Esophagus muscularis mucosa (tissue), 4 donors: Measurements from ENCODE around the gene NR1D2. TPM values are rescaled to one million over a fixed set of nuclear protein-coding genes. Genes with fewer than 3 reads are reported as not detected.

Source experiments
- DNase-seq: peaks from one replicate; pipeline ENCODE4 v3.0.0-alpha.2; 2017; ENCODE audit errors: extremely low spot score
- H3K27ac ChIP-seq, 4 donors: fragments of 200-600 bp; sonication (generic); replicated peaks in 1 of 4; 1 replicate in 3 of 4; 2 replicates in 1 of 4; pipeline ENCODE4 v1.5.1; 2016 to 2019; ENCODE audit warnings: mild to moderate bottlenecking in 1 of 4
- H3K27me3 ChIP-seq, 4 donors: fragments of 200-600 bp; sonication (generic); one replicate each; pipeline versions ENCODE4 v1.5.1 to v1.6.0; 2016 to 2019
- H3K36me3 ChIP-seq, 4 donors: fragments of 200-600 bp; sonication (generic); one replicate each; pipeline ENCODE4 v1.5.1; 2016 to 2019
- H3K4me1 ChIP-seq, 4 donors: fragments of 200-600 bp; sonication (generic); one replicate each; pipeline ENCODE4 v1.5.1; 2016 to 2019
- H3K4me3 ChIP-seq, 4 donors: fragments of 200-600 bp; sonication (generic); 1 replicate in 2 of 4; 2 replicates in 2 of 4; pipeline ENCODE4 v1.5.1; 2016 to 2019; ENCODE audit warnings: mild to moderate bottlenecking in 4 of 4, moderate library complexity in 1 of 4
- H3K9me3 ChIP-seq, 4 donors: fragments of 200-600 bp; sonication (generic); 1 replicate in 3 of 4; 2 replicates in 1 of 4; pipeline ENCODE4 v1.5.1; 2016 to 2019
- EP300 ChIP-seq: sonication (generic); formaldehyde crosslinking; IDR thresholded peaks from one replicate; pipeline ENCODE4 v1.6.1; 2017; ENCODE audit warnings: antibody characterized with exemption
- POLR2A ChIP-seq: fragments of 450-650 bp; IDR thresholded peaks from one replicate; pipeline ENCODE4 v1.6.1; 2017; ENCODE audit warnings: antibody characterized with exemption, moderate library complexity, mild to moderate bottlenecking, low read depth
- POLR2AphosphoS5 ChIP-seq, 2 donors: sonication (generic); formaldehyde crosslinking; IDR thresholded peaks; one replicate each; pipeline ENCODE4 v1.6.1; 2017; ENCODE audit warnings: antibody characterized with exemption in 2 of 2
- WGBS: methylation state at CpG from one replicate; pipeline ENCODE4 v1.1.5; 2018; 5-methylcytosine and 5-hydroxymethylcytosine counted together
- intact Hi-C: fragments of 100-400 bp; cut with DNase I; formaldehyde crosslinking; loops from one replicate; pipeline ENCODE4 v1.15.1; 2023
- total RNA-seq, 4 donors: library from RNA; depleted of rRNA; stranded (reverse); fragments of >200 nt; gene quantifications; one replicate each; pipeline versions ENCODE4 v1.1.0 to v1.2.1, GENCODE V29; 2016
- TF ChIP-seq, protein P1 (sequence below), 3 experiments: fragments of 200-600 bp in 2 of 3; fragments of 450-650 bp in 1 of 3; sonication (generic) in 2 of 3; IDR thresholded peaks; one replicate each; pipeline ENCODE4 v1.5.1; 2017 to 2019; ENCODE audit warnings: antibody characterized with exemption in 3 of 3, mild to moderate bottlenecking in 2 of 3, moderate library complexity in 1 of 3

NR1D2 gene
- 10 to 100 TPM; 34.4 to 42.4 (median 38.0) TPM for total RNA-seq

DNA sequence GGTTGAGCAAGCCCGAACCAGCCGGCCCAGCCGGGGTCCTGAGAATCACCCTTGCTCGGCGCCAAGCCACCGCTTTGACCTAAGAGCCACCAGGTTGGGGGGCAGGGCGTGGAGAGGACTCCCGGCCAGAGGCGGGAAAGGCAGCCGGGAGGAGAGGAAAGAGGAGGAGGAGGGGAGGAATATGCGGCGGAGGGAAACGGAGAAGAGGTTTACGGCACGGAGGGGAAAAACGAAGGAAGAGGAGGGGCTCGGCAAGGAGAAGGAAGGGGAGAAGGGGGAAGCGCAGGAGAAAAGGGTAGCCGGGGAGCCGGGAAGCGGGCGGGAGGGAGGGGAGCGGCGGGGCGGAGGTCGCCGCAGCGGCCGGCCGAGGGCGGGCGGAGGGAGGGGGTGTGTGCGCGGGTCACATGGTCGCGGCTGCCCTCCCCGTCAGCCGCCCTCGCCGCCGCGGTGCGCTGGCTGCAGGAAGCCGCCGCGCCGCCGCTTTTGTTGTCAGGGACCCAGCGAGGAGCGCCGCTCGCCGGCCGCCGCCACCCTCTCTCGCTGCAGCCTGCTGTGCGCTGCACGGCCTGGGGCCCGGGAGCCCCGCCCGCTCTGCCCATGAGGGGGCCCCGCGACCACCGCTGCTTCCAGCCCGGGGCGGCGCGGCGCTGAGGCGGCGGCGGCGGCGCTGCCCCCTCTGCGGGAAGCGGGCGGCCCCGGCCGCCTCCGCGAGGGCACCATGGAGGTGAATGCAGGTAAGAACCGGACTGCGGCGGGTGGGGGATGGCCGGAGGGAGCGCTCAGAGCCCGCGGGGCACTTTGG, at the start of gene NR1D2:
Gene NR1D2 (plus strand): TSS at position 426 of the 802 bp plus-strand sequence. CDS start 293 bp downstream, at position 719.
- H3K9me3 ChIP-seq, result no peaks in the 10 kb centered on the region
- H3K4me3 ChIP-seq, result peak within 1 kb of the TSS; percentile 67 to 92 (median 88)
- H3K27me3 ChIP-seq, result no peaks in the 10 kb centered on the region
- peak within 1 kb of the TSS; percentile 96 to 100 (median 100) for H3K27ac ChIP-seq
- 2% methylated on average over 34 of the region's 88 CpGs for WGBS
- TF ChIP-seq, protein P1, sequence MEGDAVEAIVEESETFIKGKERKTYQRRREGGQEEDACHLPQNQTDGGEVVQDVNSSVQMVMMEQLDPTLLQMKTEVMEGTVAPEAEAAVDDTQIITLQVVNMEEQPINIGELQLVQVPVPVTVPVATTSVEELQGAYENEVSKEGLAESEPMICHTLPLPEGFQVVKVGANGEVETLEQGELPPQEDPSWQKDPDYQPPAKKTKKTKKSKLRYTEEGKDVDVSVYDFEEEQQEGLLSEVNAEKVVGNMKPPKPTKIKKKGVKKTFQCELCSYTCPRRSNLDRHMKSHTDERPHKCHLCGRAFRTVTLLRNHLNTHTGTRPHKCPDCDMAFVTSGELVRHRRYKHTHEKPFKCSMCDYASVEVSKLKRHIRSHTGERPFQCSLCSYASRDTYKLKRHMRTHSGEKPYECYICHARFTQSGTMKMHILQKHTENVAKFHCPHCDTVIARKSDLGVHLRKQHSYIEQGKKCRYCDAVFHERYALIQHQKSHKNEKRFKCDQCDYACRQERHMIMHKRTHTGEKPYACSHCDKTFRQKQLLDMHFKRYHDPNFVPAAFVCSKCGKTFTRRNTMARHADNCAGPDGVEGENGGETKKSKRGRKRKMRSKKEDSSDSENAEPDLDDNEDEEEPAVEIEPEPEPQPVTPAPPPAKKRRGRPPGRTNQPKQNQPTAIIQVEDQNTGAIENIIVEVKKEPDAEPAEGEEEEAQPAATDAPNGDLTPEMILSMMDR (IDR thresholded peaks at IDR 0.05), result no peak
- peak; percentile 67 to 90 for TF ChIP-seq POLR2AphosphoS5 (IDR thresholded peaks at IDR 0.05)
- no peak for TF ChIP-seq EP300
- peak; percentile 51 for TF ChIP-seq POLR2A
- intact Hi-C loops, result no loop called here
- peaks cover 41 to 48% (median 44%) of the 10 kb centered on the region in 4 donors for H3K4me1 ChIP-seq
- peak; percentile 95 for DNase-seq
- no peaks in the 10 kb centered on the region for H3K36me3 ChIP-seq

DNA sequence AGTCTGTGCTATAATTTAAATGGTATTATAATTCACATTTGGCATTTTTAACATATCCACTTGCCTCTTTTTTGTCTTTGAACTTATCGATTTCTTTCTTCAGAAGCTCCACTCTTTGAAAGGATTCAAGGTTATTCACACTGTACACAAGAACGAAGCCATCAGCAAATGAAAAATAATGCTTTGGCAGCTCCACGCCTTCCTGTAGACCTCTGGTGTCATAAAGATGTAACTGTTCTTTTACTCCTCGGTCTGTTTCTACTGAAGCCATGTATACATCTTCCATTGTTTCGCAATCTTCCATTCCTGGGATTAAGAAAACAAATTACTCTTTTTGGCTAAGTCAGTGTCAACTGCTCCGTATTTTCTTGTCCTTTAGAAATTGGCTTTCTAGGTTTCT, 44.3 kb upstream of the NR1D2 start:
- intact Hi-C loops, result no loop called here
- Histone ChIP-seq H3K27me3 (no peaks in the 10 kb centered on the region), H3K36me3 (peaks cover 4 to 47% (median 27%) of the 10 kb centered on the region in 4 donors), H3K4me1 (no peaks in the 10 kb centered on the region), H3K9me3 (no peaks in the 10 kb centered on the region), H3K4me3 (no peak overlapping the region), H3K27ac (peak overlapping the region in 1 of 4 donors; percentile 13)
- DNase-seq, result no peak
- TF ChIP-seq, protein P1 (IDR thresholded peaks at IDR 0.05), result no peak
- TF ChIP-seq POLR2A (no peak), POLR2AphosphoS5 (IDR thresholded peaks at IDR 0.05) (no peak), EP300 (no peak)
- 78% methylated on average over 6 of the region's 6 CpGs for WGBS

DNA sequence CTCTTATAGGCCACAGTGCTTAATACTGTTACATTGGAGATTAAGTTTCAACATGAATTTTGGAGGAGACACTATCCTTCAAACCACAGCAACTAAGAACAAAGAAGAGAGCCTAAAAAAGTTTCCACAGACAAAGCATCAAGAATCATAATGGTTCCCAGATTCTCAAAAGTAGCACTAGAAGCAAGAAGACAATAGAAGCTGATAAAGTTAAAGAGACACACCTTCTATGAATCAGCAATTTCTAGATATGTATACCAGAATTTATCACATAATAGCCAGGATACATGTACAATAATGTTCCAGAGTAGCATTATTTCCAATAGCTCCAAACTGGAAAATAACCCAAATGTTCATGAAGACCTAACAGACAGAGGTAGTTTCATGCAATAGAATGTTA, 40.5 kb upstream of the NR1D2 start:
- peaks cover 4 to 44% (median 29%) of the 10 kb centered on the region in 4 donors for H3K36me3 ChIP-seq

DNA sequence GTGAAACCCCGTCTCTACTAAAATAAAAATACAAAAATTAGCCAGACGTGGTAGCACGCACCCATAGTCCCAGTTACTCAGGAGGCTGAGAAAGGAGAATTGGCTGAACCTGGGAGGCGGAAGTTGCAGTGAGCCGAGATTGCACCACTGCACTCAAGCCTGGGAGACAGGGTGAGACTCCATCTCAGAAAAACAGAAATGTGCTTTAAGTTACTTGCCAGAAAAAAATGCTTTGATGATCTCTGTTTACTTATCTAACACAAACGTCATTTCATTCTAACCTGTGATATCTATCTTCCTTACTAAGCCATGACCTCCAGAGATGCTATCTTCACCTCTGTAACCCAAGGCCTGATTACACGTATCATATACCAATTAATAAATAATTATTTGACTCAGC, 35.7 kb upstream of the NR1D2 start:
- Histone ChIP-seq H3K4me3 (no peak overlapping the region), H3K9me3 (no peaks in the 10 kb centered on the region), H3K27ac (no peak overlapping the region), H3K27me3 (no peaks in the 10 kb centered on the region), H3K4me1 (peaks cover 0 to 12% (median 5%) of the 10 kb centered on the region in 4 donors), H3K36me3 (peaks cover 0 to 37% (median 26%) of the 10 kb centered on the region in 4 donors)
- no peak for DNase-seq
- intact Hi-C loops, result no loop called here
- WGBS, result 92% methylated on average over 7 of the region's 7 CpGs
- TF ChIP-seq, protein P1 (IDR thresholded peaks at IDR 0.05), result no peak
- TF ChIP-seq POLR2AphosphoS5 (IDR thresholded peaks at IDR 0.05) (no peak), EP300 (no peak), POLR2A (no peak)

More for the DNA sequence above, 40.5 kb upstream of the NR1D2 start:
- H3K27ac ChIP-seq, result no peak overlapping the region
- no peaks in the 10 kb centered on the region for H3K4me1 ChIP-seq
- TF ChIP-seq POLR2A, result no peak
- no peak for TF ChIP-seq POLR2AphosphoS5 (IDR thresholded peaks at IDR 0.05)
- TF ChIP-seq, protein P1 (IDR thresholded peaks at IDR 0.05), result no peak
- TF ChIP-seq EP300, result no peak
- intact Hi-C loops, result no loop called here
- H3K4me3 ChIP-seq, result no peak overlapping the region
- DNase-seq, result no peak
- H3K9me3 ChIP-seq, result no peaks in the 10 kb centered on the region
- H3K27me3 ChIP-seq, result no peaks in the 10 kb centered on the region
